Activated T-helper 1 cell treated with anti-CD3 and anti-CD28 coated beads, Interleukin-12 subunit alpha, Interleukin-12 subunit beta, Interleukin-2, Interleukin-4 antibody, amounts not matched to agents 30 ng/mL and 10 ng/mL and 1 ng/mL, durations not matched to agents 14 hours and 24 hours and 36 hours (primary cell): Measurements from ENCODE around the gene YKT6. TPM values are rescaled to one million over a fixed set of nuclear protein-coding genes. Genes with fewer than 3 reads are reported as not detected.
"Not testable (repeated sequence)": the region's sequence is repeated elsewhere in the genome, so short reads cannot be mapped to it uniquely, and the experiment has no call there.

Experiments used
- DNase-seq: peaks from one replicate; pipeline ENCODE4 v3.0.0; 2021; ENCODE audit warnings: low spot score
- H3K27ac Mint-ChIP-seq: one replicate; pipeline ENCODE4 v1.8.0; 2021; ENCODE audit warnings: mild to moderate bottlenecking, mixed read lengths
- H3K27me3 Mint-ChIP-seq: one replicate; pipeline ENCODE4 v1.8.0; 2022; ENCODE audit warnings: mild to moderate bottlenecking, moderate library complexity, mixed read lengths; ENCODE audit not compliant: insufficient read depth
- H3K36me3 Mint-ChIP-seq: one replicate; pipeline ENCODE4 v1.8.0; 2021; ENCODE audit warnings: low read depth, mixed read lengths
- H3K4me1 Mint-ChIP-seq: one replicate; pipeline ENCODE4 v1.8.0; 2021; ENCODE audit warnings: low read depth, mixed read lengths
- H3K4me3 Mint-ChIP-seq: one replicate; pipeline ENCODE4 v1.8.0; 2021; ENCODE audit warnings: mild to moderate bottlenecking, moderate library complexity, mixed read lengths
- H3K9me3 Mint-ChIP-seq: one replicate; pipeline ENCODE4 v1.8.0; 2021; ENCODE audit warnings: mixed read lengths
- intact Hi-C: fragments of 100-400 bp; cut with micrococcal nuclease; formaldehyde crosslinking; loops from one replicate; pipeline ENCODE4 v1.15.1; 2024
- total RNA-seq: library from RNA; stranded (reverse); gene quantifications from 2 replicates; pipeline ENCODE4 v1.2.3, GENCODE V29; 2022

YKT6 gene
- total RNA-seq, 1 donor from 2014 or later = 92.1 TPM

DNA sequence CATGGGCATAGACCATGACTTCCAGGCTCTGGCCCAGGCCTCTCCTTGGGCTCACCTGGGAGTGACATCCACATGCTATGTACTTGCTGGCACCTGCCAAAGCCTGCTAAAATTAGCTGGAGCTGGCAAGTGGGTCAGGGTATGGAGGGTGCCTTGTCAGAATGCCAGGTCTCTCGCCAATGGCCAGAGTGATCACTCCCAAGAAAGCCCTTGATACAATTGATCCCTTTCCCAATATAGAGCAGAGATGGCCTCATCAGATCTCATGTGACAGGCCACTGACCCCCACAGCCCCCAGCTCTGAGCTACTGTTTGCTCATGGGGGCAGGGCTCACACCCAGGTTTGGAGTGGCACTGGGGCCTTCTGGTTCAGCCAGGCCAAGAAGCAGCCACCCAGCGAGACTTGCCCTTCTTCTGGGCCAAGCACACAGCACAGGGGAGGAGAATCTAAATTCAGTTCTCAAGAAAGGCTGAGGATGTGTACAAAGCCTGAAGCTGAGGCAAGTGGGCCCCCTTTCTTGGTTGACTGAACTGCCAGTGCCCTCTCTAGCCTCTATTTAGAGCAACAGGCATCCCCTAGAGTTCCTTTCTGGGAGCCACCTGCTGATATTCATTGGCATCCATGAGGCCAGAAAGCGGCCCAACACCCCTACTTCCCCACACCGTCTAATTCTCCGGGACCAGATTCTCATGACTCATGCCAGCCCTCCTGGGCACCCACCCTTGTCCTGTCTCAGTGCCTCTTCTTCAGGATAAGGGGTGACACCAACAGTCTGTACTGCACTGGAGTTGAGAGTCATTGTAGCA is 40.8 kb upstream of the YKT6 start:
- Mint-ChIP-seq H3K36me3 (no peaks in the 10 kb centered on the region), H3K4me1 (no peaks in the 10 kb centered on the region), H3K9me3 (no peaks in the 10 kb centered on the region), H3K4me3 (no peak overlapping the region), H3K27ac (no peak overlapping the region), H3K27me3 (peaks cover 6% of the 10 kb centered on the region)
- no peak for DNase-seq
- intact Hi-C loops = no loop called here

DNA sequence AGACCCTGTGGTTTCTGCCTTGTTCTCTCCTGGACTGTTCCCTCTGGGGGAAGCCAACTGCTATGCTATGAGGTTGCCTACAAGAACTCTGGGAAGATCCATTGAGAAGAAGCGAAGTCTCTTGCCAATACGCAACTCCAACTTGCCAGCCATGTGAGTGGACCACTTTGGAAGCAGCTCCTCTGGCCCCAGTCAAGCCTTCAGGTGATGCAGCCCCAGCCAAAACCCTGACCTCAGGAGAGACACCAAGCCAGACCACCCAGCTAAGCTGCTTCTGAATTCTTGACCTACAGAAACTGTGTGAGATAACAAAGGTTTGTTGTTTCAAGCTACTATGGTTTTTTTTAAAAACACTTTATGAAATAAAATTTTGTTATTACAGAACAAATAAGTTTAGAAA is 39.4 kb upstream of the YKT6 start:
- no peak for DNase-seq
- peaks cover 6% of the 10 kb centered on the region for H3K27me3 Mint-ChIP-seq
- H3K36me3 Mint-ChIP-seq = no peaks in the 10 kb centered on the region
- no peaks in the 10 kb centered on the region for H3K4me1 Mint-ChIP-seq
- intact Hi-C loops = no loop called here
- H3K27ac Mint-ChIP-seq = no peak overlapping the region
- no peaks in the 10 kb centered on the region for H3K9me3 Mint-ChIP-seq
- H3K4me3 Mint-ChIP-seq = no peak overlapping the region

DNA sequence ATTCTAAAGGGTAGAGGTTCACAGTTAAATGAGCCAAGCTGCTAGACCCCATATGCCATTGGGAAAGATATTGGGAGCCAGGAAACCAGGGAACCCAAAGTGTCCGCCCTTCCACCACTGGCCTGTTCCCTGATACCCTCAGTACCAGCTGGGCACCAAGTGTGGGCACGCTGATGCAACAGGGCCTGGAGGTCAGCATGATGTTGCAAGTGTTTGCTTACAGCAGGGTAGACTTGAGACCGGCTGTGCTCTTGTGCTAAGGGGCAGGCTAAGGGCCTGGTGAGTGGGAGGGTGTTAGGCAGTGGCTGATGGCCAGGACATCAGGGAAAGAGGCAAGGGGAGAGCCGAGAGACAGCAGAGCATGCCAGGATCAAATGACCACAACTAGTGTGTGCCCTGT is 38.6 kb upstream of the YKT6 start:
- Mint-ChIP-seq H3K4me1 (no peaks in the 10 kb centered on the region), H3K36me3 (no peaks in the 10 kb centered on the region), H3K27me3 (peaks cover 6% of the 10 kb centered on the region), H3K4me3 (no peak overlapping the region), H3K27ac (no peak overlapping the region), H3K9me3 (no peaks in the 10 kb centered on the region)
- no peak for DNase-seq
- intact Hi-C loops = no loop called here

DNA sequence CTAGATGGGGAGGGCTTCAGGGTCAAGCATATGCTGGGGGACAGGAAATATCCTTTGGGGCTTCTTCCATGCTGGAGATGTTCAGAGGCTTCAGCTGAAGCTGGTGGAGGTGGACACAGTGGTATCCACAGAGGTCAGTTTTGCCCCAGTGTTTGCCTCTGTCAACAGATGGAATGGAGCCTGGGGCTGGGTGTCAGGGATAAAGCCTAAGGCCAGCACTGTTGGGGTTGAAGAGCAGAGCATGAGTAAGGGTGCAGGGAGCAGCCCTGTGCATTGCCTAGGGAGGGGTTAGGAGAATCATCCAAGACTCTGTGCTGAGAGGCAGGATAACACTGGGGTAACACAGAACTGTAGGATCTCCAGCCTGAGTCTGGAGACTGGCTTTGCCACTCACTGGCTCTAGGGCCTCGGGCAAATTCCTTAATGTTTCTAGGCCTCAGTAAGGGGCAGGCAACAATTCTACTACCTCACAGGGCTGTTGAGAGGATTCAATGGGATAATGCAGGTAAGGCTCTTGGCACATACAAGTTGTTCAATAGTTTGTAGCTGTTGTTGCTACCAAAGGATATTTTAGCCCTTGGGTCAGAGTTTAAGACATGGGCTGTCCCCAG is 37.9 kb upstream of the YKT6 start:
- intact Hi-C loops = no loop called here
- peaks cover 6% of the 10 kb centered on the region for H3K27me3 Mint-ChIP-seq

DNA sequence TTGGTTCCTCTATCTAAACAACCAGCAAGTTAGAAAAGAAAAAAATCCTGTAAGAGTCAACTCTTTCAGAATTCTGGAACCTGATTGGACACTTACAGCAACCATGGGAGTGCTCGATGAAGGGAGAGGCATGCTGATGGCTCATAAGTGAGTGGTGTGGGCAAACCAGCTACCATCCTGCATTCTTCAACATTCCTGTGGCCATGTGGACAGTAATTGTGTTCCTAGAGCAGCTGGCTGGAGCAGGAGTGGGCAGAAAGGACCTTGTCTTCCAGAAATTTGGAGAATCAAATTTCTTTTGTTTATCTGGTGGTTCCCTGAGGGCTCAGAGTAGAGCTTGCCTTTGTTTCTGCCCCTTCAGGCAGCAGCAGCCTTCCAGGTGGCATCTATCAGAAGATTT is 37.2 kb upstream of the YKT6 start:
- H3K27me3 Mint-ChIP-seq = peaks cover 6% of the 10 kb centered on the region
- no peaks in the 10 kb centered on the region for H3K9me3 Mint-ChIP-seq
- no peaks in the 10 kb centered on the region for H3K4me1 Mint-ChIP-seq
- H3K4me3 Mint-ChIP-seq = no peak overlapping the region
- intact Hi-C loops = no loop called here
- H3K27ac Mint-ChIP-seq = no peak overlapping the region
- no peak for DNase-seq
- no peaks in the 10 kb centered on the region for H3K36me3 Mint-ChIP-seq

More for the DNA sequence above, 37.9 kb upstream of the YKT6 start:
- Mint-ChIP-seq H3K9me3 (no peaks in the 10 kb centered on the region), H3K4me3 (no peak overlapping the region), H3K36me3 (no peaks in the 10 kb centered on the region), H3K4me1 (no peaks in the 10 kb centered on the region), H3K27ac (no peak overlapping the region)
- DNase-seq = no peak

DNA sequence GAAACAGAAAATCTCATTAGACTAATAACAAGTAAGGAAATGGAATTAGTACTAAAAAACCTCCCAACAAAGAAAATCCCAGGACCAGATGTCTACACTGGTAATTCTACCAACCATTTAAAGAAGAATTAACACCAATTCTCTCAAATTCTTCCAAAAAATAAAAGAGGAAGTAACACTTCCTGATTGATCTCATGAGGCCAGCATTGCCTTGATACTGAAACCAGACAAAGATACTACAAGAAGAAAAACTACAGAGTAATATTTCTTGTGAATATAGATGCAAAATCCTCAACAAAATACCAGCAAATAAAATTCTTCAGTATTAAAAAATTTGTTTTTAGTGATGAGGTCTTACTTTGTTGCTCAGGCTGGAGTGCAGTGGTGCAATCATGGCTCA is 32.9 kb upstream of the YKT6 start:
- H3K36me3 Mint-ChIP-seq = no peaks in the 10 kb centered on the region
- intact Hi-C loops = no loop called here
- no peak for DNase-seq
- no peaks in the 10 kb centered on the region for H3K9me3 Mint-ChIP-seq
- no peaks in the 10 kb centered on the region for H3K4me1 Mint-ChIP-seq
- no peak overlapping the region for H3K4me3 Mint-ChIP-seq
- H3K27ac Mint-ChIP-seq = no peak overlapping the region
- H3K27me3 Mint-ChIP-seq = peaks cover 10% of the 10 kb centered on the region

- H3K4me1 Mint-ChIP-seq, H3K9me3 Mint-ChIP-seq, H3K36me3 Mint-ChIP-seq, H3K27ac Mint-ChIP-seq, DNase-seq, H3K4me3 Mint-ChIP-seq, intact Hi-C loops: not testable (repeated sequence)
- H3K27me3 Mint-ChIP-seq = peaks cover 16% of the 10 kb centered on the region
These were observed 28.9 kb upstream of the YKT6 start for GRCh38 chr7:44171901-44172300.

- no peaks in the 10 kb centered on the region for H3K4me1 Mint-ChIP-seq
- intact Hi-C loops = no loop called here
- no peak overlapping the region for H3K27ac Mint-ChIP-seq
- no peak overlapping the region for H3K4me3 Mint-ChIP-seq
- H3K9me3 Mint-ChIP-seq = no peaks in the 10 kb centered on the region
- no peaks in the 10 kb centered on the region for H3K36me3 Mint-ChIP-seq
- no peak for DNase-seq
- peaks cover 16% of the 10 kb centered on the region for H3K27me3 Mint-ChIP-seq
These were observed 28.4 kb upstream of the YKT6 start for GRCh38 chr7:44172352-44172751.

- no peaks in the 10 kb centered on the region for H3K9me3 Mint-ChIP-seq
- H3K27ac Mint-ChIP-seq = no peak overlapping the region
- no peak for DNase-seq
- intact Hi-C loops = no loop called here
- H3K27me3 Mint-ChIP-seq = peaks cover 16% of the 10 kb centered on the region
- H3K4me3 Mint-ChIP-seq = no peak overlapping the region
- H3K36me3 Mint-ChIP-seq = no peaks in the 10 kb centered on the region
- no peaks in the 10 kb centered on the region for H3K4me1 Mint-ChIP-seq
These were observed 27.9 kb upstream of the YKT6 start for GRCh38 chr7:44172803-44173424.

DNA sequence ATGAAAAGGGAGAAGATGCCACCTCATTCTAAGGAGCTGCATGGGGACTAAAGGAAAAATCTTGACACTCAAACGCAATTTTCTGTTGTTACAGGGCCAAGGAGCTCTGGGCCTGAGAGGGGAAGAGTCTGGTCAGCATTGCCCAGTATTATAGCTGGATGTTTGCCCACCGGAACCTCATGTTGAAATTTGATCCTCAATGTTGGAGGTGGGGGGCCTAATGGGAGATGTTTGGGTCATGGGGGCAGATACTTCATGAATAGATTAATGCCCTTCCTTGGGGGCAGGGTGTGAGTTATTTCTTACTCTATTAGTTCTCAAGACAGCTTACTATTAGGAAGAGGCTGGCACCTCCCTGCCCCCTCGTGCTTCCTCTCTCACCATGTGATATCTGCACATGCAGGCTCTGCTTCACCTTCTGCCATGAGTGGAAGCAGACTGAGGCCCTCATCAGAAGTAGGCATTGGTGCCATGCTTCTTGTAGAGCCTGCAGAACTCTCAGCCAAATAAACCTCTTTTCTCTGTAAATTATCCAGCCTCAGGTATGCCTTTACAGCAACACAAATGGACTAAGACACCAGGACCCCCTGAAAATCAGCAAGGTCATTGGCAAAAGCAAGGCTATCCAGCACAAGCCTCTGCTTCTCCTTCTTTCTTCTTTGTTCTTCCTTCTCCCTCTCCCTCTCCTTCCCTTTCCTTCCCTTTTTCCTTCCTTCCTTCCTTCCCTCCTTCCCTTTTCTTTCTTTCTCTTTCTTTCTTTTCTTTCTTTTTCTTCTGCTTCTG is 26.7 kb upstream of the YKT6 start:
- intact Hi-C loops = no loop called here

DNA sequence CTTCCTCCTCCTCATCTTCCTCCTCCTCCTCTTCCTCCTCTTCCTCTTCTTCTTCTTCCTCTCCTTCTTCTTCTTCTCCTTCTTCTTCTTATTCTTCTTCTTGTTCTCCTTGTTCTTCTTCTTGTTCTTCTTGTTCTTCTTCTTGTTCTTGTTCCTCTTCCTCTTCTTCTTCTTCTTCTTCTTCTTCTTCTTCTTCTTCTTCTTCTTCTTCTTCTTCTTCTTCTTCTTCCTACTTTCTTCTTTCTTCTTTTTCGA is 26.2 kb upstream of the YKT6 start:
- intact Hi-C loops, H3K36me3 Mint-ChIP-seq, DNase-seq, H3K27ac Mint-ChIP-seq, H3K4me3 Mint-ChIP-seq, H3K9me3 Mint-ChIP-seq, H3K4me1 Mint-ChIP-seq: not testable (repeated sequence)
- H3K27me3 Mint-ChIP-seq = peaks cover 19% of the 10 kb centered on the region

More for the DNA sequence above, 26.7 kb upstream of the YKT6 start:
- H3K9me3 Mint-ChIP-seq = no peaks in the 10 kb centered on the region
- H3K27me3 Mint-ChIP-seq = peaks cover 16% of the 10 kb centered on the region
- DNase-seq = no peak
- H3K36me3 Mint-ChIP-seq = no peaks in the 10 kb centered on the region
- no peaks in the 10 kb centered on the region for H3K4me1 Mint-ChIP-seq
- H3K27ac Mint-ChIP-seq = no peak overlapping the region
- no peak overlapping the region for H3K4me3 Mint-ChIP-seq

DNA sequence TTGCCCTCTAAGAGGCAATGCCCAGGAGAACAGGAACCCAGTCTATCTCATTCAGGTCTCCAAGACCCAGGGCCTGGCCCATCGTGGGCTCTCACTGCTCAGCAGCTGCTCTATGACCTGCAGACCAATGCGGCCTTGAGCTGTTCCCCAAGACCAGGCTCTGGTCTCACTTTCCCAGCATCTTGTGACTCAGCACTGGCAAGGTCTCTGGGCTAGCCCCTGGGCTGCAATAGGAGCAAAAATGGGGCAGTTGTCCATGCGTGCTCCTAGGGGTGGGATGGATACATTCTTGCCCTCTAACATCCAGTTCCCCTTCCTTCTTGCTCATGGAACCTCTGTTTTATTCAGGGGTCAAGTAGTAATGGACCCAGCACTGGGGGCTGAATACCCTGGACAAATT is 25.0 kb upstream of the YKT6 start:
- peaks cover 21% of the 10 kb centered on the region for H3K27me3 Mint-ChIP-seq
- H3K4me3 Mint-ChIP-seq = no peak overlapping the region
- no peaks in the 10 kb centered on the region for H3K9me3 Mint-ChIP-seq
- H3K4me1 Mint-ChIP-seq = no peaks in the 10 kb centered on the region
- intact Hi-C loops = no loop called here
- H3K27ac Mint-ChIP-seq = no peak overlapping the region
- DNase-seq = no peak
- H3K36me3 Mint-ChIP-seq = no peaks in the 10 kb centered on the region

- no peak overlapping the region for H3K4me3 Mint-ChIP-seq
- H3K27me3 Mint-ChIP-seq = peaks cover 21% of the 10 kb centered on the region
- H3K4me1 Mint-ChIP-seq = no peaks in the 10 kb centered on the region
- intact Hi-C loops = no loop called here
- no peaks in the 10 kb centered on the region for H3K9me3 Mint-ChIP-seq
- H3K27ac Mint-ChIP-seq = no peak overlapping the region
- DNase-seq = no peak
- no peaks in the 10 kb centered on the region for H3K36me3 Mint-ChIP-seq
These were observed 24.3 kb upstream of the YKT6 start for GRCh38 chr7:44176486-44176885.
